GM23248 (cell line): ENCODE results near the gene RPS6KA3.

Experiments
- EZH2 ChIP-seq: fragments of 200-600 bp; sonication (generic); IDR thresholded peaks from 2 replicates; pipeline ENCODE4 v1.6.1; 2018; ENCODE audit warnings: antibody characterized with exemption, mild to moderate bottlenecking; ENCODE audit not compliant: insufficient read depth, poor library complexity, severe bottlenecking
- EZH2phosphoT487 ChIP-seq: fragments of 200-600 bp; sonication (generic); IDR thresholded peaks from 2 replicates; pipeline ENCODE4 v1.6.1; 2018; ENCODE audit warnings: antibody characterized with exemption, moderate library complexity, mild to moderate bottlenecking, low read depth; ENCODE audit not compliant: insufficient read depth

DNA sequence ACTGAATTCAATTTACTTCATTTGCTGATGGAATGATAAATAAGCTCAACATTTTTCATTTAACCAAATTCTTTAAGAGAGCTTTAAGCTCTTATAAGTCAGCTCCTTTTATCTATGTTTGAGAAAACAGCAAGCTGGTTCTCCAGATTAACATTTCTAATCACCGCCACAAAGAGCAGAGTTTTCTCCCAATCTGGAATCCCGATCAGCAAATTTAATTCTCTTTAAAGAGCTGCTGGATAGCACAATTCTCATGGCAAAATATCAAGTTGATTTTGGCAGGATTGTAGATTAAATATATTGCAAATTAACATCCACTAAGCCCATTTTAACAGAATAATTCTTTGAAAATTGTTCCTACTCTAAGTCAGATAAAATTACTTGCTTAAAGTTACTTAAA, 48.8 kb downstream of the RPS6KA3 start:
- no peak for TF ChIP-seq EZH2phosphoT487
- TF ChIP-seq EZH2 = no peak
